Erythroblast (primary cell): Measurements from ENCODE around the gene MADCAM1.

Experiments
- GATA1 ChIP-seq: IDR thresholded peaks from 2 replicates; pipeline ENCODE4 v1.6.1; 2011; ENCODE audit warnings: low read depth, mild to moderate bottlenecking, control low read depth, low read length, moderate library complexity
- POLR2A ChIP-seq: IDR thresholded peaks from 2 replicates; pipeline ENCODE4 v1.6.1; 2011; ENCODE audit warnings: mild to moderate bottlenecking, low read length

DNA sequence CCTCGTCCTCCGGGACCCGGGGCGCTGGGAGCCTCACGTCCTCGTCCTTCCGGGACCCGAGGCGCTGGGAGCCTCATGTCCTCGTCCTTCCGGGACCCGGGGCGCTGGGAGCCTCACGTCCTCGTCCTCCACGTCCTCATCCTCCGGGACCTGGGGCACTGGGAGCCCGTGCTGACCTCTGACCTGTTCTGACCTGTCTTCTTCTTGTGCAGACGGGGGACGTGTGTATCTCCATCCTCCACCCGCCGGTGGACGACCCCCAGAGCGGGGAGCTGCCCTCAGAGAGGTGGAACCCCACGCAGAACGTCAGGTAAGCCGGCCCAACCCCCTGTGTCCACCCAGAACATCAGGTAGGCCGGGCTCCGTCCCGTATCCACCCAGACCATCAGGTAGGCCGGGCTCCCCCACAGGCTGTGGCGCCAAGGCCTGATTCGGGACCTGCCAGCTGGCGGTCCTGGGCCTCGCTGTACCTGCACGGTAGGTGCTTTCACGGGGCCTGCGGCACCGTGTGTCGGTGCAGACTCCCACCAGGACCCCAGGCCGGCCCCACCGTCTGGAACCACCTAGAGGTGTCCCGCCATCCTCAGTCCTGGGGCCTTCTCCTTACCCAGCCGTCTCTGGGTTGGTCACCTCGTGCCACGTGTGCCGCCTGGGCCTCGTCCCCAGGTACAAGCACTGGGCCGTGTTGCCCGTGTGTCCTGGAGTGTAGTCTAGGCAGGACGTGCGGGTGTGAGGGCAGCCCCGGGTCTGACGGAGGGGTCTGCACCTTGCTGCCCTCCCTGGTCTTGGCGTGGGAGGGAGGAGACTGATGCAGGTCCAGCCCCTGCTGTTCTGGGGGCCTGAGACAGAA lies 40.0 kb downstream of the MADCAM1 start:
- TF ChIP-seq POLR2A (no peak), GATA1 (no peak)
